HepG2 (cell line): Measurements from ENCODE around the gene PRCD. TPM values are rescaled to one million over a fixed set of nuclear protein-coding genes. Genes with fewer than 3 reads are reported as not detected.

Experiments used
- ELF4 ChIP-seq: sonication (generic); formaldehyde crosslinking; IDR thresholded peaks from 2 replicates; pipeline ENCODE4 v1.5.0; 2020; ENCODE audit warnings: missing genetic modification reagents, mild to moderate bottlenecking, moderate library complexity, borderline replicate concordance
- FOSL1 ChIP-seq: sonication (generic); formaldehyde crosslinking; IDR thresholded peaks from 2 replicates; pipeline ENCODE4 v1.9.0; 2021; ENCODE audit warnings: missing genetic modification reagents, borderline replicate concordance
- HNRNPK ChIP-seq: fragments of 200-400 bp; formaldehyde crosslinking; IDR thresholded peaks from 2 replicates; pipeline ENCODE4 v1.6.1; 2018; ENCODE audit warnings: low read length, low read depth, moderate library complexity, mild to moderate bottlenecking; ENCODE audit not compliant: poor library complexity, severe bottlenecking
- KIAA2018 ChIP-seq: sonication (generic); formaldehyde crosslinking; IDR thresholded peaks from 2 replicates; pipeline ENCODE4 v1.5.0; 2020; ENCODE audit warnings: mild to moderate bottlenecking, missing genetic modification reagents, borderline replicate concordance
- KLF6 ChIP-seq: IDR thresholded peaks from 2 replicates; pipeline ENCODE4 v1.8.0; 2016; ENCODE audit warnings: missing biosample characterization, missing genetic modification reagents
- RCOR2 ChIP-seq: IDR thresholded peaks from 2 replicates; pipeline ENCODE4 v1.6.1; 2016; ENCODE audit warnings: missing biosample characterization, missing genetic modification reagents
- RFX1 ChIP-seq: fragments of 450-650 bp; IDR thresholded peaks from 2 replicates; pipeline ENCODE4 v1.6.1; 2017
- TCF7 ChIP-seq: sonication (generic); IDR thresholded peaks from 2 replicates; pipeline ENCODE4 v1.6.1; 2016; ENCODE audit warnings: antibody characterized with exemption, low read depth
- WIZ ChIP-seq: sonication (generic); formaldehyde crosslinking; IDR thresholded peaks from 2 replicates; pipeline ENCODE4 v1.5.1; 2020; ENCODE audit warnings: mild to moderate bottlenecking, missing genetic modification reagents
- YEATS4 ChIP-seq: sonication (generic); formaldehyde crosslinking; IDR thresholded peaks from 2 replicates; pipeline ENCODE4 v1.4.0; 2020; ENCODE audit warnings: missing genetic modification reagents, borderline replicate concordance
- ZNF441 ChIP-seq: sonication (generic); formaldehyde crosslinking; IDR thresholded peaks from 2 replicates; pipeline ENCODE4 v1.7.0; 2021; ENCODE audit warnings: missing genetic modification reagents, borderline replicate concordance
- ZNF530 ChIP-seq: sonication (generic); formaldehyde crosslinking; IDR thresholded peaks from 2 replicates; pipeline ENCODE4 v1.5.0; 2020; ENCODE audit warnings: low read depth, mild to moderate bottlenecking, missing genetic modification reagents
- ZNF550 ChIP-seq: sonication (generic); formaldehyde crosslinking; IDR thresholded peaks from 2 replicates; pipeline ENCODE4 v1.4.0; 2020; ENCODE audit warnings: mild to moderate bottlenecking, missing genetic modification reagents, borderline replicate concordance
- ZNF577 ChIP-seq: sonication (generic); formaldehyde crosslinking; IDR thresholded peaks from 2 replicates; pipeline ENCODE4 v1.4.0; 2020; ENCODE audit warnings: mild to moderate bottlenecking, low read depth, missing genetic modification reagents, borderline replicate concordance
- ZNF652 ChIP-seq: IDR thresholded peaks from 2 replicates; pipeline ENCODE4 v1.6.1; 2016; ENCODE audit warnings: low read depth, borderline replicate concordance
- polyA plus RNA-seq, 8 experiments: library from polyadenylated mRNA; depleted of rRNA in 3 of 8; stranded (reverse) in 7 of 8; unstranded in 1 of 8; fragments of >200 nt; fragmentation: Illumina TruSeq in 4 of 8; extraction: Trizol in 4 of 8; gene quantifications; 2 replicates each; pipeline versions ENCODE4 v1.2.1 to v1.2.3, GENCODE V29; 2011 to 2016; ENCODE audit warnings: low read depth in 4 of 8, missing spikeins in 1 of 8, mixed read lengths in 1 of 8; ENCODE audit not compliant: insufficient read depth in 1 of 8
- total RNA-seq, 5 experiments: library from RNA; depleted of rRNA; stranded (reverse); fragments of >200 nt; fragmentation: Illumina TruSeq; extraction: Trizol; gene quantifications; 2 replicates each; pipeline ENCODE4 v1.2.3, GENCODE V29; 2016; ENCODE audit warnings: low read depth in 1 of 5
- TF ChIP-seq, protein P1 (sequence below): IDR thresholded peaks from 2 replicates; pipeline ENCODE4 v1.6.1; 2016; ENCODE audit warnings: low read depth, borderline replicate concordance
- TF ChIP-seq, protein P2 (sequence below): sonication (generic); formaldehyde crosslinking; IDR thresholded peaks from 2 replicates; pipeline ENCODE4 v1.8.1; 2023; ENCODE audit warnings: mild to moderate bottlenecking, missing genetic modification reagents
- TF ChIP-seq, protein P3 (sequence below): sonication (generic); formaldehyde crosslinking; IDR thresholded peaks from 2 replicates; pipeline ENCODE4 v1.8.1; 2023; ENCODE audit warnings: missing genetic modification reagents, mild to moderate bottlenecking, borderline replicate concordance

The PRCD gene
- total and polyA plus RNA-seq, 2 of the 13 experiments (the other 11 are each of a cell fraction or from before 2014, with no cell fraction given): 0.51 TPM; not detected in 1

DNA sequence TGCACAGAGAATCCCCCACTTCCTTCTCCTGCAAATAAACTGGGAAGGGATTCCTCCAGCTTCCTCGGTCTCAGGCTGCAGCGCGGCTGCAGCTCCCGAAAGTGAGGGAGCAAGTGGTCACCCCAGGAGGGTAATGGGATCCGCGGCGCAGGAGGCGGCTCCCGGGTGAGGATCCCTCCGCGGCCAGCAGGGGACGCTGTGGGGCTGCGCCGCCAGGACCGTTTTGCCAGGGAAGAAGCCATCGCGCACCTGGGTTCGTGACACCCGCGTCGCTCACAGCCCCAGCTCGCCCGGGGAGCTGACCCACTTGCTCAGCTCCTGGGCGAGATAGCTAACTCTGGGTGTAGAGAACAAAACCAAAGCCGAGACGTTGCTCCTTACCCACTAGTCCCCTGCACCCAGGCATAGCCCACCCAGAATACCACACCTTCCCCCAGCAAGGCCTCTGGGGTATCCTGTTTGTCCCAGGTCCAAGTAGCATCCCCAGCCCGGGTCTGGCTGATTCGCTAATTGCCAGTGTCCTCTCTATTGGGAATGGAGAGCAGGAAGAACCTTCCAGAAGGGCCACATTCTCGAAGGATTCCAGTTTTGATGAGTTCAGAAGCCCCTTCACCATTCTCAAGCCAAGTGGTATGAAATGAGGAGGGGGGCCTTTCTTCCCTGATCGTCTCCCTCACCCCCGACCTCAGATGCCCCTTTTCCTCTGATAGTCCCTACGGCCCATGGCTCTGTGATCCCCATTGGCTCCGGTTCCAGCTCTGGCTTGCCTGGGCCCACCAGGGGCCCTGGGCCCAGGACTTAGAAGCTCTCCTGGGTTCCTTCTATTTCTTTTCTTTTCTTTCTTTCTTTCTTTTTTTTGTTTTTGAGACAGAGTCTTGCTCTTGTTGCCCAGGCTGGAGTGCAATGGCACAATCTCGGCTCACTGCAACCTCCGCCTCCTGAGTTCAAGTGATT lies 16.5 kb upstream of the PRCD start (continued):
- TF ChIP-seq, protein P1, sequence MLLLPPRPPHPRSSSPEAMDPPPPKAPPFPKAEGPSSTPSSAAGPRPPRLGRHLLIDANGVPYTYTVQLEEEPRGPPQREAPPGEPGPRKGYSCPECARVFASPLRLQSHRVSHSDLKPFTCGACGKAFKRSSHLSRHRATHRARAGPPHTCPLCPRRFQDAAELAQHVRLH: peak; percentile 72; the same call in 1 of the 2 replicates
- TF ChIP-seq TCF7 (no peak), FOSL1 (CRISPR knock-in tag) (no peak), RFX1 (no peak), ZNF652 (CRISPR knock-in tag) (0 out of 2 replicates have a peak, but pooled peaks have one; percentile 18), ZNF577 (peak; percentile 35; the same call in 1 of the 2 replicates), ZNF441 (CRISPR knock-in tag) (no peak), RCOR2 (CRISPR knock-in tag) (peak; percentile 68), YEATS4 (CRISPR knock-in tag) (no peak), ZNF530 (CRISPR knock-in tag) (no peak), ZNF550 (CRISPR knock-in tag) (peak; percentile 93; the same call in 1 of the 2 replicates), ELF4 (CRISPR knock-in tag) (0 out of 2 replicates have a peak, but pooled peaks have one; percentile 40), HNRNPK (no peak), KLF6 (CRISPR knock-in tag) (peak; percentile 72; the same call in 1 of the 2 replicates), WIZ (CRISPR knock-in tag) (peak; percentile 79; the same call in 1 of the 2 replicates), KIAA2018 (CRISPR knock-in tag) (no peak)
- TF ChIP-seq, protein P2, sequence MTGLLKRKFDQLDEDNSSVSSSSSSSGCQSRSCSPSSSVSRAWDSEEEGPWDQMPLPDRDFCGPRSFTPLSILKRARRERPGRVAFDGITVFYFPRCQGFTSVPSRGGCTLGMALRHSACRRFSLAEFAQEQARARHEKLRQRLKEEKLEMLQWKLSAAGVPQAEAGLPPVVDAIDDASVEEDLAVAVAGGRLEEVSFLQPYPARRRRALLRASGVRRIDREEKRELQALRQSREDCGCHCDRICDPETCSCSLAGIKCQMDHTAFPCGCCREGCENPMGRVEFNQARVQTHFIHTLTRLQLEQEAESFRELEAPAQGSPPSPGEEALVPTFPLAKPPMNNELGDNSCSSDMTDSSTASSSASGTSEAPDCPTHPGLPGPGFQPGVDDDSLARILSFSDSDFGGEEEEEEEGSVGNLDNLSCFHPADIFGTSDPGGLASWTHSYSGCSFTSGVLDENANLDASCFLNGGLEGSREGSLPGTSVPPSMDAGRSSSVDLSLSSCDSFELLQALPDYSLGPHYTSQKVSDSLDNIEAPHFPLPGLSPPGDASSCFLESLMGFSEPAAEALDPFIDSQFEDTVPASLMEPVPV (CRISPR knock-in tag): peak; percentile 66; the same call in 1 of the 2 replicates
- TF ChIP-seq, protein P3, sequence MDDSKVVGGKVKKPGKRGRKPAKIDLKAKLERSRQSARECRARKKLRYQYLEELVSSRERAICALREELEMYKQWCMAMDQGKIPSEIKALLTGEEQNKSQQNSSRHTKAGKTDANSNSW (CRISPR knock-in tag): no peak
